HepG2 (cell line): Measurements from ENCODE around the gene TM4SF18. TPM values are rescaled to one million over a fixed set of nuclear protein-coding genes. Genes with fewer than 3 reads are reported as not detected.
A peak's percentile ranks its signal among the peaks of the same experiment; 100 is the strongest.

Experiments
- ATF3 ChIP-seq: sonication (generic); formaldehyde crosslinking; IDR thresholded peaks from 2 replicates; pipeline ENCODE4 v1.4.0; 2020; ENCODE audit warnings: missing genetic modification reagents
- DPF2 ChIP-seq: sonication (generic); formaldehyde crosslinking; IDR thresholded peaks from 2 replicates; pipeline ENCODE4 v1.4.0; 2020; ENCODE audit warnings: mild to moderate bottlenecking, low read depth, missing genetic modification reagents, borderline replicate concordance
- FOSL2 ChIP-seq: sonication (generic); formaldehyde crosslinking; IDR thresholded peaks from 2 replicates; pipeline ENCODE4 v1.4.0; 2020; ENCODE audit warnings: missing genetic modification reagents
- FOXA3 ChIP-seq: IDR thresholded peaks from 2 replicates; pipeline ENCODE4 v1.6.1; 2016; ENCODE audit warnings: missing genetic modification reagents, missing compliant biosample characterization
- HDAC1 ChIP-seq: sonication (generic); formaldehyde crosslinking; IDR thresholded peaks from 2 replicates; pipeline ENCODE4 v1.5.1; 2020; ENCODE audit warnings: mild to moderate bottlenecking, missing genetic modification reagents
- HNF4G ChIP-seq, 2 experiments: sonication (generic) in 1 of 2; formaldehyde crosslinking in 1 of 2; IDR thresholded peaks; 2 replicates each; pipeline versions ENCODE4 v1.4.0 to v1.6.1; 2011 to 2020; ENCODE audit warnings: borderline replicate concordance in 2 of 2, low read depth in 2 of 2, mild to moderate bottlenecking in 2 of 2, low read length in 1 of 2, missing genetic modification reagents in 1 of 2, moderate library complexity in 1 of 2
- ISL2 ChIP-seq: sonication (generic); formaldehyde crosslinking; IDR thresholded peaks from 2 replicates; pipeline ENCODE4 v1.5.0; 2020; ENCODE audit warnings: missing genetic modification reagents
- KAT7 ChIP-seq: IDR thresholded peaks from 2 replicates; pipeline ENCODE4 v1.6.1; 2018; ENCODE audit warnings: borderline replicate concordance, missing compliant biosample characterization
- MED1 ChIP-seq: sonication (generic); formaldehyde crosslinking; IDR thresholded peaks from 2 replicates; pipeline ENCODE4 v1.4.0; 2020; ENCODE audit warnings: missing genetic modification reagents
- ONECUT2 ChIP-seq: sonication (generic); formaldehyde crosslinking; IDR thresholded peaks from 2 replicates; pipeline ENCODE4 v1.4.0; 2020; ENCODE audit warnings: missing genetic modification reagents
- SRSF4 ChIP-seq: fragments of 200-400 bp; formaldehyde crosslinking; IDR thresholded peaks from one replicate; pipeline ENCODE4 v1.6.1; 2018; ENCODE audit warnings: mild to moderate bottlenecking, low read depth, low read length, moderate library complexity; ENCODE audit not compliant: poor library complexity, severe bottlenecking
- TBX3 ChIP-seq: fragments of 450-650 bp; IDR thresholded peaks from 2 replicates; pipeline ENCODE4 v1.6.1; 2017; ENCODE audit warnings: antibody characterized with exemption, mild to moderate bottlenecking, inconsistent platforms, borderline replicate concordance
- ZBTB14 ChIP-seq: sonication (generic); formaldehyde crosslinking; IDR thresholded peaks from 2 replicates; pipeline ENCODE4 v1.4.0; 2020; ENCODE audit warnings: missing genetic modification reagents
- ZMYM3 ChIP-seq: sonication (generic); formaldehyde crosslinking; IDR thresholded peaks from 2 replicates; pipeline ENCODE4 v1.5.1; 2020; ENCODE audit warnings: mild to moderate bottlenecking, missing genetic modification reagents
- ZMYM4 ChIP-seq: sonication (generic); formaldehyde crosslinking; IDR thresholded peaks from 2 replicates; pipeline ENCODE4 v1.8.1; 2023; ENCODE audit warnings: mild to moderate bottlenecking, missing genetic modification reagents
- ZNF124 ChIP-seq: sonication (generic); formaldehyde crosslinking; IDR thresholded peaks from 2 replicates; pipeline ENCODE4 v1.4.0; 2020; ENCODE audit warnings: missing genetic modification reagents
- ZNF207 ChIP-seq: fragments of 450-650 bp; IDR thresholded peaks from 2 replicates; pipeline ENCODE4 v1.6.1; 2016; ENCODE audit warnings: antibody characterized with exemption, borderline replicate concordance
- ZNF264 ChIP-seq: sonication (generic); formaldehyde crosslinking; IDR thresholded peaks from 2 replicates; pipeline ENCODE4 v1.4.0; 2020; ENCODE audit warnings: missing genetic modification reagents
- ZNF362 ChIP-seq: sonication (generic); formaldehyde crosslinking; IDR thresholded peaks from 2 replicates; pipeline ENCODE4 v1.4.0; 2020; ENCODE audit warnings: missing genetic modification reagents, mild to moderate bottlenecking, borderline replicate concordance
- ZNF383 ChIP-seq: sonication (generic); formaldehyde crosslinking; IDR thresholded peaks from 2 replicates; pipeline ENCODE4 v1.4.0; 2020; ENCODE audit warnings: missing genetic modification reagents, mild to moderate bottlenecking, borderline replicate concordance
- ZNF432 ChIP-seq: sonication (generic); formaldehyde crosslinking; IDR thresholded peaks from 2 replicates; pipeline ENCODE4 v1.5.0; 2020; ENCODE audit warnings: missing genetic modification reagents, mild to moderate bottlenecking, borderline replicate concordance
- ZNF614 ChIP-seq: IDR thresholded peaks from 2 replicates; pipeline ENCODE4 v1.6.1; 2018; ENCODE audit warnings: missing biosample characterization, missing genetic modification reagents, inconsistent platforms, borderline replicate concordance
- ZNF629 ChIP-seq: sonication (generic); formaldehyde crosslinking; conservative IDR thresholded peaks from 2 replicates; pipeline ENCODE4 v1.5.0; 2020; ENCODE audit warnings: missing genetic modification reagents
- ZNF749 ChIP-seq: sonication (generic); formaldehyde crosslinking; IDR thresholded peaks from 2 replicates; pipeline ENCODE4 v1.8.0; 2022; ENCODE audit warnings: mild to moderate bottlenecking, missing genetic modification reagents, moderate library complexity, borderline replicate concordance
- ZNF839 ChIP-seq: sonication (generic); formaldehyde crosslinking; IDR thresholded peaks from 2 replicates; pipeline ENCODE4 v1.4.0; 2020; ENCODE audit warnings: missing genetic modification reagents, mild to moderate bottlenecking, borderline replicate concordance
- polyA plus RNA-seq, 8 experiments: library from polyadenylated mRNA; depleted of rRNA in 3 of 8; stranded (reverse) in 7 of 8; unstranded in 1 of 8; fragments of >200 nt; fragmentation: Illumina TruSeq in 4 of 8; extraction: Trizol in 4 of 8; gene quantifications; 2 replicates each; pipeline versions ENCODE4 v1.2.1 to v1.2.3, GENCODE V29; 2011 to 2016; ENCODE audit warnings: low read depth in 4 of 8, missing spikeins in 1 of 8, mixed read lengths in 1 of 8; ENCODE audit not compliant: insufficient read depth in 1 of 8
- total RNA-seq, 5 experiments: library from RNA; depleted of rRNA; stranded (reverse); fragments of >200 nt; fragmentation: Illumina TruSeq; extraction: Trizol; gene quantifications; 2 replicates each; pipeline ENCODE4 v1.2.3, GENCODE V29; 2016; ENCODE audit warnings: low read depth in 1 of 5

Gene TM4SF18
- total and polyA plus RNA-seq, 2 of the 13 experiments (the other 11 are each of a cell fraction or from before 2014, with no cell fraction given) = 0.15 TPM; not detected in 1

GRCh38 chr3:149371001-149371722 lies 37.7 kb upstream of the TM4SF18 start (continued):
- TF ChIP-seq TBX3 (no peak), ZNF383 (CRISPR knock-in tag) (no peak), ZNF264 (CRISPR knock-in tag) (no peak), MED1 (peak; percentile 49; the same call in 1 of the 2 replicates), FOXA3 (CRISPR knock-in tag) (peak; percentile 80), DPF2 (CRISPR knock-in tag) (no peak), HNF4G (IDR thresholded peaks at IDR 0.05; ENCODE audit: borderline replicate concordance, low read depth, low read length) (no peak), HNF4G (CRISPR knock-in tag; IDR thresholded peaks at IDR 0.05; ENCODE audit: borderline replicate concordance, low read depth) (no peak), ISL2 (CRISPR knock-in tag) (0 out of 2 replicates have a peak, but pooled peaks have one; percentile 9), ZNF362 (CRISPR knock-in tag) (peak; percentile 63; the same call in 1 of the 2 replicates), HDAC1 (no peak), ZNF614 (CRISPR knock-in tag) (no peak), ZMYM4 (CRISPR knock-in tag) (peak; percentile 51; the same call in 1 of the 2 replicates), ZMYM3 (no peak), ZNF749 (CRISPR knock-in tag) (no peak), ATF3 (CRISPR knock-in tag) (no peak), FOSL2 (CRISPR knock-in tag) (0 out of 2 replicates have a peak, but pooled peaks have one; percentile 11), ZNF839 (CRISPR knock-in tag) (no peak), ONECUT2 (CRISPR knock-in tag) (no peak), ZNF432 (CRISPR knock-in tag) (no peak), ZBTB14 (CRISPR knock-in tag) (no peak), ZNF124 (CRISPR knock-in tag) (0 out of 2 replicates have a peak, but pooled peaks have one; percentile 22), ZNF207 (no peak), ZNF629 (CRISPR knock-in tag) (no peak), SRSF4 (peak; percentile 9), KAT7 (CRISPR knock-in tag) (peak; percentile 53; the same call in 1 of the 2 replicates)
